ENCODE results near the gene SLC39A11.

GRCh38 chr17:72672729-72673128 is 419.8 kb downstream of the SLC39A11 start:
- TF ChIP-seq HMGXB4 (CRISPR knock-in tag; IDR thresholded peaks at IDR 0.05; ENCODE audit: borderline replicate concordance in 1 of 2, low read depth in 1 of 2): no peak
- no peak for TF ChIP-seq KLF16 (CRISPR knock-in tag; IDR thresholded peaks at IDR 0.05)
- TF ChIP-seq ZNF281 (CRISPR knock-in tag; IDR thresholded peaks at IDR 0.05; ENCODE audit: borderline replicate concordance): no peak
- TF ChIP-seq SMYD3 (CRISPR knock-in tag; IDR thresholded peaks at IDR 0.05): no peak
- TF ChIP-seq ZKSCAN5 (CRISPR knock-in tag; IDR thresholded peaks at IDR 0.05): no peak
- TF ChIP-seq CTCF (CRISPR knock-in tag; IDR thresholded peaks at IDR 0.05): no peak
- TF ChIP-seq ETV6 (CRISPR knock-in tag; conservative IDR thresholded peaks at IDR 0.05): no peak
- no peak for TF ChIP-seq HNRNPK (IDR thresholded peaks at IDR 0.05; ENCODE audit: low read depth, low read length, poor library complexity, severe bottlenecking)

Measured in HepG2 (cell line).